GM12865 (cell line): ENCODE measurements around the gene CPA1.

Experiments used
- DNase-seq: peaks from one replicate; pipeline ENCODE4 v3.0.0; 2010; ENCODE audit warnings: low read depth
- H3K4me3 ChIP-seq: 2 replicates; pipeline ENCODE4 v1.5.1; 2011; ENCODE audit warnings: mild to moderate bottlenecking, low read depth, low read length, control low read depth
- CTCF ChIP-seq: IDR thresholded peaks from 2 replicates; pipeline ENCODE4 v1.5.1; 2011; ENCODE audit warnings: low read length, control low read depth, low read depth, inconsistent platforms; ENCODE audit not compliant: insufficient read depth; ENCODE audit errors: missing control alignments

The CPA1 gene

GRCh38 chr7:130435311-130435854 is 55.1 kb downstream of the CPA1 start:
- no peak for DNase-seq
- no peak for TF ChIP-seq CTCF
- no peak overlapping the region for H3K4me3 ChIP-seq

DNA sequence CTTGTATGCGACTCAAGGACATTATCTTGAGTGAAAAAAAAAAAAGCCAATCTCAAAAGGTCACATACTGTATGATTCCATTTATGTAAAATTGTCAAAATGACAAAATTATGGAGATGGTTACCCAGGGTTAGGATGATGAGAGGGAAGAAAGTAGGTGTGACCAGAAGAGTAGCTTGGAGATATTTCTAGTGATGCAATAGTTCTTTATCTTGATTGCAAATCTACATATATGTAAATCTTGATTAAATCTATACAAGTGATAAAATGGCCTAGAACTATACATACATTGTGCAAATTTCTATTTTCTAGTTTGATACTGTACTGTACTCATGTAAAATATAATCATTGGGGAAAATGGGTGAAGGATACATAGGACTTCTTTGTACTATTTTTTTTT is 56.0 kb downstream of the CPA1 start:
- no peak for DNase-seq
- no peak overlapping the region for H3K4me3 ChIP-seq
- TF ChIP-seq CTCF, result no peak
